HG03066 (cell line): ENCODE measurements around the gene ABCC8.
"Not testable (repeated sequence)": the region's sequence is repeated elsewhere in the genome, so short reads cannot be mapped to it uniquely, and the experiment has no call there.

ENCODE experiments used
- ATAC-seq: cut with Tn5 transposase; IDR thresholded peaks from one replicate; pipeline ENCODE4 v1.9.1; 2021; ENCODE audit warnings: low read depth; ENCODE audit not compliant: unreplicated experiment

ABCC8 gene

DNA sequence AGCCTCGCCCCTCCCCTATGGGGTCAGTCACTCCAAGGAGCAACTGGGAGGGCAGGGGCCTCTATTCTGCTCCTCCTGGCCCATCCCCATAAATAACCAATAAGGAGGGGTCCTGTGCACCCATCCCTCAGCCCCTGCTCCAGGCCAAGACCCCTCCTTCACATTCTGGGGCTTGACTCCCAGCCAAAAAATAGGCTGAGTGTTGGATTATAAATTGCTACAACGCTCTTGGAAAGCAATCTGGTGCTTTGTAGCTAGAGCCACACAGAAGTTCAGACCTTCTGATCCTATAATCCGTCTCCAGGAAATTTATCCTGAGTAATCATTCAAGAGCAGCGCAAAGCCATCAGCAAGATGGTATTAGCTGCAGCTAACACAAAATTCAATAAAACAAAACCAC is 42.5 kb downstream of the ABCC8 start:
- ATAC-seq: no peak

GRCh38 chr11:17432002-17432401 is 44.6 kb downstream of the ABCC8 start:
- no peak for ATAC-seq

- ATAC-seq: no peak
Measured at GRCh38 chr11:17431139-17431538, 45.5 kb downstream of the ABCC8 start.

DNA sequence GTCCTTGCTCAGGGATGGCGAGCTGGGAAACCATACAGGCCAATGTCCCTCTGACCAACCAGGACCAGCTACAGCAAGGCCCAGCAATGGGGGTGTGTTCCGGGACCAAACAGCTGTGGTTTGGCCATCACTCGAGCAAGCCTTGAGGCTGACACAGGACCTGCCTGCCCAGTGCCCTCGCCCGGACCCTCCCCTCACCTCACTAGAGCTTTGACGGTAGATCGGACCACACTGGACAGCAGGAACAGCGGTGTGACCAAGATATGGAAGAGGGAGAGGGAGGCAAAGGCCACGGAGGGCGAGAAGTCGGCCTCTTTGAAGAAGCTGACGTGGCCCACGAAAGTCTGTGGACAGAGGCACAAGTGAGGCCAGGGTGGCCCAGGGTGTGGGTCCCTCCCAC is 46.0 kb downstream of the ABCC8 start:
- ATAC-seq: no peak

GRCh38 chr11:17428925-17429324 is 47.7 kb downstream of the ABCC8 start:
- ATAC-seq: no peak

GRCh38 chr11:17428261-17428660 is 48.4 kb downstream of the ABCC8 start:
- no peak for ATAC-seq

GRCh38 chr11:17426233-17426632 is 50.4 kb downstream of the ABCC8 start:
- not testable (repeated sequence) for ATAC-seq

- no peak for ATAC-seq
Measured at GRCh38 chr11:17423533-17424310, 52.9 kb downstream of the ABCC8 start.

- ATAC-seq: no peak
Measured at GRCh38 chr11:17421781-17422180, 54.9 kb downstream of the ABCC8 start.

DNA sequence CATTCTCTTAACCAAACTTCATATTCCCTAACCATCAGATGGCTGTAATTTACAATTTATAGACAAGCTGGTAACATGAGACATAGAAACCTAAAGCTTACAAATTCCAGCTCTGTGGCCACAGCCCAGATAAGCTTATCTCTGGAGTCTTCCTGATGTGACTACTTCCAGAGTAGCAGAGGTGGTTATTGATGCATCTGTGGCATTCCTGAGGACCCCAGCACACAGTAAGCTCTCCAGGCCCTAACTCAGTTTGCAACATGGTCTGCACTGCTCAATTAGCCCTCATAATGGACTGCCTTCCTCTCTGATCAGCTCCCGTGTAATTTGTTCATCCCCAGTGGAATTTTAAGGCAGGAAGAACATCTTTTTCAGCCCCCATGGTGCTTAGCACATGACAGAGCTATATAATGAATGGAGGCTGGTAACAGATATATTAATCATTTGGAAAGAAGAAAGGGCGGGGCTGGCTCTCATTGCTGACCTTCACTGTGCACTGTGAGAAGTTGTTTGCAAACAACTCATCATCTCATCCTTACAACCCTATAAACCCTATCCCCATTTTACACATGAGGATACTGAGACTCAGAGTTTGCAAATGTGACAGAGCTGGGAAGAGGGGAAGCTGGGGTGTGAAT is 58.1 kb downstream of the ABCC8 start:
- no peak for ATAC-seq

- no peak for ATAC-seq
Measured at GRCh38 chr11:17416492-17416891, 60.2 kb downstream of the ABCC8 start.

DNA sequence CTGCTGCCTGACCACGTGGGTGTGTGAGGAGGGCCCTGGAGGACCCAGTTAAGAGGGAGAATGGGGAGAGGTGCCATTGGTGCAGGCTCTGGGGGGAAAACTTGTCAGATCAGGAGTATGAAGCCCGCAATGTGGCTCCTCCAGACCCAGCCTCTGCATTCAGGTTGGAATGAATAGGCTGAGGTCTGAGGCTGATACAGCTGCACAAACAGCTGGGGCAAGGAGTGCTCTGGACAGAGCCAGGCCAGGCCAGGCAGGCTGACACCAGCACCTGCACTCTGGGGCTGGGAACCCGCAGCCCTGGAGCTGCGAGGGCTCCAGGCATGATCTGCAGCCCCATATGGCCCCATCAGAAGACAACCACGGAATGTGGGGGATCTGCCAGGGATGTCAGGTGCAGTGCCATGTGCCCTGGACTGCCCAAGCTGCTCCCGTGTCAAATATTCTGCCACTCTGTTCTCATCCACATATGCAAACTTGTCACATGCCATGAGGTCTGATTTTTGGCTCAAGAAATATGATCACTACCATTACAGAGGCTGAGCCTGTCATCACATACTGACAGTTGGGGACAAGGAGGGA is 61.0 kb downstream of the ABCC8 start:
- no peak for ATAC-seq

- no peak for ATAC-seq
Measured at GRCh38 chr11:17414992-17415391, 61.7 kb downstream of the ABCC8 start.

- no peak for ATAC-seq
Measured at GRCh38 chr11:17414317-17414737, 62.3 kb downstream of the ABCC8 start.

GRCh38 chr11:17413414-17414316 is 63.0 kb downstream of the ABCC8 start:
- no peak for ATAC-seq

- no peak for ATAC-seq
Measured at GRCh38 chr11:17412488-17413180, 64.0 kb downstream of the ABCC8 start.

- ATAC-seq: no peak
Measured at GRCh38 chr11:17411418-17411817, 65.2 kb downstream of the ABCC8 start.

- ATAC-seq: no peak
Measured at GRCh38 chr11:17410606-17411379, 65.9 kb downstream of the ABCC8 start.

DNA sequence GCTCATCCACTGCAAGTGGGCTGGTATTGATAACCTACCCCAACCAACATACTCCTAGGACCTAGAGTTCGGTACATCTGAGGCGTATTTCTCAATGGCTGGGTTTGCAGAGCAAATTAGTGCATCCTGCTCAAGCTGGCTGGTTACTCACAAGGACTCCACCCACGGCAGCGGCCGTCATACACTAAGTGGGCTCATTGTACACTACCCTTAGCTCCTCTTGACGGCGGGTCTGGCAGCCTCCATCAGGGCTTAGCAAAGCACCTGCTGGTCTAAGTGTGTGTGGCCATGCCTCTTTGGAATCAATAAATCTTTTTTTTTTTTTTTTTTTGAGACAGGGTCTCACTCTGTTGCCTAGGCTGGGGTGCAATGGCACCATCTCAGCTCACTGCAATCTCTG is 68.0 kb downstream of the ABCC8 start:
- no peak for ATAC-seq

DNA sequence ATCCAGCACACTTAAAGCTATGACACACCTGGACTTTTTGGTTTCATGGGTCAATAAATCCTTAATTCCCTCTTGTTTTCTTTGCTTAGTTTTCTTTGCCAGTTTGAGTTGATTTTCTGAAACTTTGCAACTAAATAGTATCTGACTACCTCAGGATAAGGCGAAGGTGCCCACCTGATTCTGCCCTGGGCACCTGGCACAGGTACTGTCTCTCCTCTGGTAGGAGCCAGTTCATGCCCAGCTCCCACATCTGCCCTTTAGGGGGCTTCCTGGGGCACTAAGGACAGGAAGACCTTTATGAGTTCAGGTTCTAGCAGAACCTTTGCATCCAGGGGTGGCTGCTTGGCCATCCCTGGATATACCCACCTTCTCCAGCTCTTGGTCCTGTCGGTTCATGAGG is 68.6 kb downstream of the ABCC8 start:
- ATAC-seq: no peak
